HG02588 (cell line): Measurements from ENCODE around the gene ALPK3.

Experiments used
- ATAC-seq: cut with Tn5 transposase; IDR thresholded peaks from one replicate; pipeline ENCODE4 v1.9.1; 2021; ENCODE audit warnings: mild to moderate bottlenecking, moderate library complexity; ENCODE audit not compliant: unreplicated experiment

Gene ALPK3, protein sequence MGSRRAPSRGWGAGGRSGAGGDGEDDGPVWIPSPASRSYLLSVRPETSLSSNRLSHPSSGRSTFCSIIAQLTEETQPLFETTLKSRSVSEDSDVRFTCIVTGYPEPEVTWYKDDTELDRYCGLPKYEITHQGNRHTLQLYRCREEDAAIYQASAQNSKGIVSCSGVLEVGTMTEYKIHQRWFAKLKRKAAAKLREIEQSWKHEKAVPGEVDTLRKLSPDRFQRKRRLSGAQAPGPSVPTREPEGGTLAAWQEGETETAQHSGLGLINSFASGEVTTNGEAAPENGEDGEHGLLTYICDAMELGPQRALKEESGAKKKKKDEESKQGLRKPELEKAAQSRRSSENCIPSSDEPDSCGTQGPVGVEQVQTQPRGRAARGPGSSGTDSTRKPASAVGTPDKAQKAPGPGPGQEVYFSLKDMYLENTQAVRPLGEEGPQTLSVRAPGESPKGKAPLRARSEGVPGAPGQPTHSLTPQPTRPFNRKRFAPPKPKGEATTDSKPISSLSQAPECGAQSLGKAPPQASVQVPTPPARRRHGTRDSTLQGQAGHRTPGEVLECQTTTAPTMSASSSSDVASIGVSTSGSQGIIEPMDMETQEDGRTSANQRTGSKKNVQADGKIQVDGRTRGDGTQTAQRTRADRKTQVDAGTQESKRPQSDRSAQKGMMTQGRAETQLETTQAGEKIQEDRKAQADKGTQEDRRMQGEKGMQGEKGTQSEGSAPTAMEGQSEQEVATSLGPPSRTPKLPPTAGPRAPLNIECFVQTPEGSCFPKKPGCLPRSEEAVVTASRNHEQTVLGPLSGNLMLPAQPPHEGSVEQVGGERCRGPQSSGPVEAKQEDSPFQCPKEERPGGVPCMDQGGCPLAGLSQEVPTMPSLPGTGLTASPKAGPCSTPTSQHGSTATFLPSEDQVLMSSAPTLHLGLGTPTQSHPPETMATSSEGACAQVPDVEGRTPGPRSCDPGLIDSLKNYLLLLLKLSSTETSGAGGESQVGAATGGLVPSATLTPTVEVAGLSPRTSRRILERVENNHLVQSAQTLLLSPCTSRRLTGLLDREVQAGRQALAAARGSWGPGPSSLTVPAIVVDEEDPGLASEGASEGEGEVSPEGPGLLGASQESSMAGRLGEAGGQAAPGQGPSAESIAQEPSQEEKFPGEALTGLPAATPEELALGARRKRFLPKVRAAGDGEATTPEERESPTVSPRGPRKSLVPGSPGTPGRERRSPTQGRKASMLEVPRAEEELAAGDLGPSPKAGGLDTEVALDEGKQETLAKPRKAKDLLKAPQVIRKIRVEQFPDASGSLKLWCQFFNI (N-terminal part only)

DNA sequence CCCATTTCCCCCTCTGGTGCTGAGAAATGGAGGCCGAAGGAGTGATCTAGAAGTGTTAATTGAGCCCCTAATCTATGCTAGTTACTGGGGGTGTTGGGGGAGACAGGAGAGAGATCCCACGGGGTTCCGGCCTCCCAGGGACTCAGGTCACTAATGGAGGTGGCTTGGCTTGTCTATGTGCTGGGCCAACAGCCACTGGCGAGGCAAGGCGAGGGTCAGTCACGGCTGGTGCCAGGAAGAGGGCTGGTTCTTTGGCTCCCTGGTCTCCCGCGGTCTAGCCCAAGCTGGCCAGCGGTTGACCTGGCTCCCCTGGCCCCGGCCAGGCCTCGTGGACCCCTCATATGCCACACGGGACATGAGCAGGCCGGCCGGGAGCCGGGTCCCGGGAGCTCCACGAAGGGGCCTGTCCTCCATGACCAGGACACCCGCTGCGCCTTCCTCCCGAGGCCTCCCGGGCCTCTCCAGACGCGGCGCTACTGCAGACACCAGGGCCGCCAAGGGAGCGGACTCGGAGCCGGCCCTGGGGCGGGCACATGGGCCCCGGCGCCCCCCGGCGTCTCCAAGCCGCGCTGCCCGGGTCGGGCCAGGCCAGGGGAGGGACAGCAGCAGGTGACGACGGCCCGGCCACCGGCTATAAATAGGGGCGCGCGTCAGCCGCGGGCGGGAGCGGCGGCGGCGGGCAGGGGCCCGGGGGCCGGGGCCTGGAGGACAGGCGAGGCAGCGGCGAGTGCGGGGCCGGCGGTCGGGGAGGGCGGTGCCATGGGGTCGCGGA lies at the start of gene ALPK3:
ALPK3 (plus strand) TSS at position 663 of the 772 bp plus-strand sequence; CDS start at position 760, 97 bp downstream.
- no peak for ATAC-seq

DNA sequence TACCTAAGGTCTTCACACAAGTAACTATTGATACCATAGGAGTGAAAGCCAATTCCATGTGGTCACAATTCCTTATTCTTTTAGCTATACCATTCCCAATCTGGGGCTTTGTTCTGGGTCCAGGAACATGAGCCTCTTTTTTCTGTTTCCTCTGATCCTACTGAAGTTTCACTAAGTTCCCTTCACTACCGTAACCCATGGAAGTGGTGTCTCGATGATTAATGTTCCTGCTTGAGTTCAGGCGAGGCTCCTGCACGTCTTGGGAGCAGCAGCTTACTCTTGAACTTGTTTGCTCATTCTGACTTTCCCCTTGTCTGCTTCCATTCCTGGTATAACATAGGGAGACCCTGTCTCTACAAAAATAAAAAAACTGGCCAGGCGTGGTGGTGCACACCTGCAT lies 45.1 kb upstream of the ALPK3 start:
- no peak for ATAC-seq

DNA sequence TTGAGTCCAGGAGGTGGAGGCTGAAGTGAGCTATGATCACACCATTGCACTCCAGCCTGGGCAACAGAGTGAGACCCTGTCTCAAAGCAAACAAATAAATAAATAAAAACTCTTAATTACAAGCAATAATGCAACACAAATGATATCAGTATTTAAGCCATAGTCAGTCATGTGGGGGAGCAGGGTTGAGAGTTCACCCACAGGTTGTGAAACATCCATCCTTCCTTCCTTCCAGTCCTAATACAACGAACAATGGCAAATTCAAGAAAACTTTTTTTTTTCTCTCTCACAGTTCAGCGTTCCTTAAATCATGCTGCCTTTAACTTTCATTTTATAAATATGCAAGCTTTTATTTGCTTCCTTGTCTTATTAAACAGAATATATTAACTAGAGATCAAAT lies 44.7 kb upstream of the ALPK3 start:
- no peak for ATAC-seq

DNA sequence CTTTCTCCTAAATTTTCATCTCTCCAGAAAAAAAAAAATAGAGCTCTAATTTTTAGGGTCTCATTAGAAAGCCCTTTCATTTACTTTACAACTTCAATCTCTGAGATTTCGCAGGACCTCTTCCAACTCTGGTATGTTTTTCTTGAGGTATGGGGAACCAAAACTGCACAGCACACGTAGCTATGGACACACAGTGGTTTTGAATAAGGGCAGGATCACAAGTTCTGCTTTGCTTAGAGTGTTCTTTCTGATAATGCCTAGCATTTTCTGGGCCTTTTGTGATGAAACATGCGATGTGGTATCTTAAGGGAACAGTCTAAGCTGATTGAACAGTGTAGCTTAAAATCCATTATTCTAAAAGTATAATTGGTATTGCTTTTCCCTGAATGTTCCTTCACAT lies 43.4 kb upstream of the ALPK3 start:
- ATAC-seq, result no peak

DNA sequence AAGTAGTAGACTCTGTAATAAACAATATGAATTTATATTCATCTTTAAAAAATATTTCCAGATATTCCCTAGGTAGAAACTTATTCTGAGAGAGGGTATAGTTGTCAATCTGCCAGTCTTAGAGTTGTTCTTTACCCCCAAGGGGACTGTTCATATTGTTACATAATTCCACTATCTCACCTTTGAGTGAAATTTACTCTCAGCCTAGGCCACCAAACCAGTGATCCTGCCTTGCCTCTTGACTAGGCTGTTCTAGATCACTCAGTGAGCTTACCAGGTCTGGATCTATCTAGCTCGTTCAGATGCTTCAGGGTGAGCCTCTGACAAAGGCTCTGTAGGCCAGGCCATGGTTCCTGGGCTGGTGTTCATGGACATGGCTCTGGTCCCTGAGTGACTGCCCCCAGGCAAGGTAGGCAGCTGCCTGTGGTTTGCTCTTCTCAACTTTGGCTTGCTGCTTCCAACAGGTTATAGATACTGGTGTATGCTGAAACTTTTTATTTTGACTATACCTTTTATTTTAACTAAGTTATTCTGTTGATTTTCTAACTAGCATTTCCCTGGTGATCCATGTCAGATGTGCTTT lies 41.2 kb upstream of the ALPK3 start:
- no peak for ATAC-seq

DNA sequence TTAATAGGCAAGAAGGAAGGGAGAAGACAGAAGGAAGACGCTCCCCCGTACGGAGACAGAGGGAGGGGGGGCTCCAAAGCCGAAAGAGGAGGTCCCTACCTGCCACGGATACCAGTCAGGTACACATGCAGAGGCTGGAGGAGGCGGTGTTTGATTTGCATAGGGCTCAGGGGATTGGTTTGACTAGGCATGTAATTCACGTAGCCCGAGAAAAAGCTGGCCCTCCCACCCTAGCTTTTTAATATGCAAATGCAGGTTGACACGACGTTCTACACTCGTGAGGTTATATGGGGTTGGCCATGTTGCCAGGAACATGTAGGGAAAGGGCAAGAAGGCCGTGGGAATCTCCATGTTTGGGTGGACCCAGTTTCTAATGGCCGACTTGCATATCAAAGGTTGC lies 39.0 kb upstream of the ALPK3 start:
- no peak for ATAC-seq

DNA sequence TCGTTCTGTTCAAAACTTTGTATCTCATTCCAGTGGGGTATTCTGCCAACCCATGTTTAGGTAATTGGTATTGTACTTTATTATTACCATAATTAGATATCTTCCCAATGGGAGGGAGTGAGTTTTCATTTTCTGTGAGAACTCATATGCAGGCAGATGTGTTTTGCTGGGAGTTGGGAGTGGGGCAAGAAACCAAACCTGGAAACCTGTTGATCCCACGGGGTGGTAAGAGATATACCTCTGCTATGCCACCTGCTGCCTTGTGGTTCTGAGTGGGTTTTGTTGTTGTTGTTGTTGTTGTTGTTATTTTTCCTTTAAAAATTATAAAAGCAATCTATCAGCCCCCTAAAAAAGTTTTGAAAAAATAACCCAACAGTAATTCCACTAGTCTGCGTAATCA lies 36.7 kb upstream of the ALPK3 start:
- ATAC-seq, result no peak

DNA sequence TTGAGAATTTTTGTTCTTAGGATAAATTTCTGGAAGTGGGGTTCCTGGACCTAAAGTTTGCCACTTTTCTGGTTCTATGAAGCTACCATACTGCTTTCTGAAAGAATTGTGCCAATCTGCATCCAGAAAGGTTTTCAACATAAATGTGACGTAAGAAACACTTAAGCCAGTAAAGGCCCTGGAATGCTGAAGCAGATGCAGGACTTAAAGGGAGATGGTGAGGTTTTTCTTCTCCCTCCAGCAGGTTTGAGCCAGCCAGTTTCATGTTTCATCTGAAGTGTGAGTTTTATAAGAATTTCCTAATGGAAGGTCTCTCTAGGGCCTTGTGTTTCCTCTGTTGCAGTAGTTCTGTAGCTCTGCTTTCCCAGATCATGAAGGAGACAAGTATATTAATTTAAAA lies 35.7 kb upstream of the ALPK3 start:
- no peak for ATAC-seq

DNA sequence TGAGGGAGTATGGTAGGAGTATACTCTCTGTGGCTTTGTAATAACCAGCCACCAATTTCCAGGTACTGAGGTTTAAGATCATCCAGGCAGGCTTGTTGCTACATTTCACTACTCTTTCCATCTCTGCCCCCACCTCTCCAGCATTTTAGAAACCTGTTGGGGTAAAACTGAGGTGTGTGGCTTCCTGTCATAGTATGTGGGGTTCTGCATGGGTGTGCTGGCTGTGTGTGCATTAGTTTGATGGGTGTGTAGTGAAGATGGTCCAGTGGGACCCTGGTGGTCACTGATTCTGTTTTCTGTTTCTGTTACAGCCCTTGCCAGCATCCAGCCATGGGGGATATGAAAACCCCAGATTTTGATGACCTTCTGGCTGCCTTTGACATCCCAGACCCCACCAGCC lies 34.8 kb upstream of the ALPK3 start:
- ATAC-seq, result no peak

DNA sequence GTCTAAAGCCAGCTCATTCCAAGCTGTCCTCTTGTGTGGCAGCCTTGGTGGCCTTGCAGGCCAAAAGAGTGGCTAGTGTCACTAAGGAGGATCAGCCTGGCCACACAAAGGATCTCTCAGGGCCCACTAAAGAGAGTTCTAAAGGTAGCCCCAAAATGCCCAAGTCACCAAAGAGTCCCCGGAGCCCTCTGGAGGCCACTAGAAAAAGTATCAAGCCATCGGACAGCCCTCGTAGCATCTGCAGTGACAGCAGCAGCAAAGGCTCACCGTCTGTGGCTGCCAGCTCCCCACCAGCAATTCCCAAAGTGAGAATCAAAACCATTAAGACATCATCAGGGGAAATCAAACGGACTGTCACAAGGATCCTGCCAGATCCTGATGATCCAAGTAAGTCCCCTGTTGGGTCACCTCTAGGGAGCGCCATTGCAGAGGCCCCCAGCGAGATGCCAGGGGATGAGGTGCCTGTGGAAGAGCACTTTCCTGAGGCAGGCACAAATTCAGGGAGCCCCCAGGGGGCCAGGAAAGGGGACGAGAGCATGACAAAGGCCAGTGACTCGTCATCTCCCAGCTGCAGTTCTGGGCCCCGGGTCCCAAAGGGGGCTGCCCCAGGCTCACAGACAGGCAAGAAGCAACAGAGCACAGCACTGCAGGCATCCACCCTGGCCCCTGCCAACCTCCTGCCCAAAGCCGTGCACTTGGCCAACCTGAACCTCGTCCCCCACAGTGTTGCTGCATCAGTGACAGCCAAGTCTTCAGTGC lies 33.5 kb upstream of the ALPK3 start:
- ATAC-seq, result no peak

DNA sequence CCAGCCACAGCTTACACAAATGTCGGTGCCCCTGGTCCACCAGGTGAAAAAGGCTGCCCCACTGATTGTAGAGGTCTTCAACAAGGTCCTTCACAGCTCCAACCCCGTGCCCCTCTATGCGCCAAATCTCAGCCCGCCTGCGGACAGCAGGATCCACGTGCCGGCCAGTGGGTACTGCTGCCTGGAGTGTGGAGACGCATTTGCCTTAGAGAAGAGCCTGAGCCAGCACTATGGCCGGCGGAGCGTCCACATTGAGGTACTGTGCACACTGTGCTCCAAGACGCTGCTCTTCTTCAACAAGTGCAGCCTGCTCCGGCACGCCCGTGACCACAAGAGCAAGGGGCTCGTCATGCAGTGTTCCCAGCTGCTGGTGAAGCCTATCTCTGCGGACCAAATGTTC lies 32.9 kb upstream of the ALPK3 start:
- no peak for ATAC-seq

DNA sequence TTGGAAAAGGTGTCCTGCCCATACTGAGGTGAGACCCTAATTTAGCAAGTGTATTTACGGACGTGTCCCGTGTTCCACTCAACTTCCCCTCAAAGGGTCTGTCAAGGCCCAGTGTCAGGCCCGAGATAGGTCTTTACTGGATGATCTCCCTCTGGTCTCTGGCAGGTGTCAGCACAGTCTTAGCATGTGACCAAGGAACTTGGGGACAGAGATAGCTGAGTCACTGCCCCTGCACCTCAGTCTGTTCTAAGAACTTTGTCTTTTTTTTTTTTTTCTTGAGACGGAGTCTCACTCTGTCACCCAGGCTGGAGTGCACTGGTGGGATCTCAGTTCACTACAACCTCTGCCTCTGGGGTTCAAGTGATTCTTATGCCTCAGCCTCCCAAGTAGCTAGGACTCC lies 32.1 kb upstream of the ALPK3 start:
- ATAC-seq, result no peak

DNA sequence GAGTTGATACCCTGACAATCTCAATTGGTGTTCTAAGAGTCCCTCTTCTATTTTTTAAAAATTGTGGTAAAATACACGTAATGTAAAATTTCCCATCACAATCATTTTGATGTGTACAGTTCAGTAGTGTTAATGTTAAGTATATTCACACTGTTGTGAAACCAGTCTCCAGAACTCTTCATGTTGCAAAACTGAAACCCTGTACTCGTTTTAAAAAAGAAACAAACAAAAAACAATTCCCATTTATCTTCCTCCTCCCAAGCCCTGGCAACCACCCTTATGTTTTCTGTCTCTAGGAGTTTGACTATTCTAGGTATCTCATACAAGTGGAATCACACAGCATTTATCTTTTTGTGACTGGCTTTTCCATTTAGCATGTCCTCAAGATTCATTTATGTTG lies 28.7 kb upstream of the ALPK3 start:
- no peak for ATAC-seq

DNA sequence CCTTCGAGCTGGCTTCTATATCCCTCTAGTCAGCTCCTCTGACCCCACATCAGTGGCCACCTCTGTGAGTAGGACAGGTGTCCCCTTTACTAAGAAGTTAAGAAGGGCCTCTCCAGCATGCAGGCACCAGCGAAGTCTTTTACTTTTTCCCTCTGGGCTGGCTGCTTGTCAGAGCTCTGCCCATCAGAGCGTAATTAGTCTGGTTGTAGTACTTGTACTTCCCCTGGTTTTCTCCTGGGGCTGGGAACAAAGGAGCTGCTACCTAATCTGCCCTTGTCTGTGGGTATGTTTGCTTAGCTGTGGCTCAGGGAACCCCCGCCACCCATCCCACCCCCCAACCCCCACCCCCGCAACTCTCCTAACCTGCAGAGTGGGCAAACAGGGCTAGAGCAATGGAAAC lies 27.4 kb upstream of the ALPK3 start:
- no peak for ATAC-seq

DNA sequence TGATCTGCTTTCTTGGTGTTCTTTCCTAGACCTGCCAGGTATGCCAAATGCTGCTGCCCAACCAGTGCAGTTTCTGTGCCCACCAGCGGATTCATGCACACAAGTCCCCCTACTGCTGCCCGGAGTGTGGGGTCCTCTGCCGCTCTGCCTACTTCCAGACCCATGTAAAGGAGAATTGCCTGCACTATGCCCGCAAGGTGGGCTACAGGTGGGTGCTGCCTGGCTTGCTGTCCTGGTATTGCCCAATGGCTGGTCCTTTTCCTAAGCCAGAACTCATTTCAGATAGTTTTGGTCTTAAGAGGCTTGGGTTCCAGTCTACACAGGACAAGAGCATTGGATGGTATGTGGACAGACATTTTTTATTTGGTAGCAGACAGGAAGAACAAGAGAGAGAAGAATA lies 26.5 kb upstream of the ALPK3 start:
- ATAC-seq, result no peak

DNA sequence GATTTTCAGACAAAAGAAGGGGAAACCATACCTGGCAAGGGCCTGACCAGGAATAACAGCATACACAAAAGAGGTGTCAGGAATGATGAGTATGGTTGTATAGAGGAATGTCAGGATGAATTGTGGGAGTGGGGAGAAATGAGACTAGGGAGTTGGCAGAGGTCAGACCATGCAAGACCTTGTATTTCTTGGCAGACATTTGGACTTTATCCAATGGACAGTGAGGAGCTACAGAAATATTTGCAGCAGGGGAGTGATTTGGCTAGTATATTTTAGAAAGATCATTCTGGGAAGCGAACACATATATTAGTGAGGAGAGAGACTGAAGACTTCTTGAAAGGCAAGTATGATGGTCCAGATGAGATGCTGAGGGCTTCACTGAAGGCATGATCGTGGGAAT lies 25.4 kb upstream of the ALPK3 start:
- ATAC-seq, result no peak

DNA sequence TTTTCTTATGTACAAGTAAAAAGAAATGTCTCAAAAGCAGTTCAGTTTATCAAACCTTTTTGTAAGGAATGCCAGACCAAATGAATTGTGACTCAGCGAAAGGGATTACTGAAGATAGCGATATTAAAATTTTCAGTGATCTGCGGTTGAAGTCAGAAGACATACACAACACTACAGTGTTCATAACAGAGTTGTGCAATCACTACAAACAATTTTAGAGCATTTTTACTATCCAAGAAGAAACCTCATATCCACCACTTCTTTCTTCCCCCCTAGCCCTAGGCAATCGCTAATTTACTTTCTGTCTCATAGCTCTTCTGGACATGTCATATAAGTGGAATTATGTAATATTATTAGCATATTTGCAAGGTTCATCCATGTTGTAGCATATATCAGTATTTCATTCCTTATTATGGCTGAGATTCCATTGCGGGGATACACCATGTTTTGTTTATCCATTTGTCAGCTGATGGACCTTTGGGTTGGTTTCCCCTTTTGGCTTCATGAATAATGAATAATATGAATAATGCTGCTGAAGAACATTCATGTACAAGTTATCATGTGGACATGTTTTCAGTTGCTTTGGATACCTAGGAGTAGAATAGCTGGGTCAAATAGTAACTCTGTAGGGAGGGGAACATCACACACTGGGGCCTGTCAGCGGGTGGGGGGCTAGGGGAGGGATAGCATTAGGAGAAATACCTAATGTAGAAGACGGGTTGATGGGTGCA lies 23.6 kb upstream of the ALPK3 start:
- ATAC-seq, result no peak

DNA sequence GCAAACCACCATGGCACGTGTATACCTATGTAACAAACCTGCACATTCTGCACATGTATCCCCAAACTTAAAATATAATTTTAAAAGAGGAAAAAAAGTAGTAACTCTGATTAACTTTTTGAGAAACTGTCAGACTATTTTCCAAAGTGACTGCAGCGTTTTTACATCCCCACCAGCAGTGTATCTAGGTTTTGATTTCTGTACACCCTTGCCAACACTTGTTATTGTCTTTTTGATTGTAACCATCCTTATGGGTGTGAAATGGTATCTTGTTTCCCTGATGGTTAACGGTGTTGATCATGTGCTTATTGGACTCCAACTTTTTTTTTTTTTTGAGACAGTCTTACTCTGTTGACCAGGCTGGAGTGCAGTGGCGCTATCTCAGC lies 23.0 kb upstream of the ALPK3 start:
- no peak for ATAC-seq

DNA sequence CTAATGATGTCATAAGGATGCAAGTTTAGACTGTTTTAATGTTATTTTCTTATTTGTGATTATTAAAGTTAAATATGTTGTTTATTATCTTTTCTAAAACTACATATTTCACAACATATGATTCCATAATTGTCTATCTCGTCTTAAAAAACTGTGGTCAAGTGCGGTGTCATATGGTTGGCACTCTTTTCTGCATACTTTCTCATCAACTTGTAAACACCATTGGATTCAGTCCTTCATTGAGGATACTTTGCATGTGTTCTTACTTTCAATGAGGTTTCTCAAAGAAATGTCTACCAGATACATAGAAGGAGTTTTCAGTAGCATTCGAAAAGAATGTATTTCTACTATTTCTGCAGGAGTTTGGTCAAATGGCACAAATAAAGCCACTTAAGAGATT lies 22.0 kb upstream of the ALPK3 start:
- no peak for ATAC-seq
